Ovary (tissue), 9 donors: Measurements from ENCODE around the gene ACO2. TPM values are rescaled to one million over a fixed set of nuclear protein-coding genes. Genes with fewer than 3 reads are reported as not detected.

ENCODE experiments used
- DNase-seq, 5 donors: peaks; one replicate each; pipeline ENCODE4 v3.0.0-alpha.2; 2019 to 2020
- H3K27ac ChIP-seq, 2 donors: fragments of 200-600 bp; one replicate each; pipeline versions ENCODE4 v1.5.1 to v1.8.0; 2019 to 2022
- H3K27me3 ChIP-seq: fragments of 200-600 bp; one replicate; pipeline ENCODE4 v1.8.0; 2022
- H3K36me3 ChIP-seq: fragments of 200-600 bp; sonication (generic); one replicate; pipeline ENCODE4 v1.5.1; 2019
- H3K4me1 ChIP-seq: one replicate; pipeline ENCODE4 v1.8.1; 2013; ENCODE audit warnings: mild to moderate bottlenecking, moderate library complexity; ENCODE audit not compliant: insufficient read depth
- H3K4me3 ChIP-seq: fragments of 200-600 bp; sonication (generic); one replicate; pipeline ENCODE4 v1.5.1; 2017
- H3K9me3 ChIP-seq, 2 donors: fragments of 200-600 bp in 1 of 2; sonication (generic) in 1 of 2; one replicate each; pipeline versions ENCODE4 v1.5.1 to v1.8.1; 2013 to 2019; ENCODE audit warnings: mild to moderate bottlenecking in 1 of 2, moderate library complexity in 1 of 2
- CTCF ChIP-seq, 3 donors: fragments of 450-650 bp in 2 of 3; fragments of 200-600 bp in 1 of 3; IDR thresholded peaks; one replicate each; pipeline versions ENCODE4 v1.5.1 to v1.8.0; 2016 to 2022; ENCODE audit warnings: antibody characterized with exemption in 3 of 3, mild to moderate bottlenecking in 1 of 3
- EP300 ChIP-seq: sonication (generic); formaldehyde crosslinking; IDR thresholded peaks from one replicate; pipeline ENCODE4 v1.6.1; 2017; ENCODE audit warnings: antibody characterized with exemption
- POLR2A ChIP-seq: fragments of 450-650 bp; IDR thresholded peaks from one replicate; pipeline ENCODE4 v1.6.1; 2017; ENCODE audit warnings: antibody characterized with exemption, mild to moderate bottlenecking, moderate library complexity
- WGBS, 3 donors: extraction: QIAGEN DNeasy Blood & Tissue Kit in 1 of 3; methylation state at CpG; one replicate each; pipeline versions ENCODE4 v1.1.5 to v1.1.7; 2013 to 2017; 5-methylcytosine and 5-hydroxymethylcytosine counted together
- intact Hi-C, 4 donors: fragments of 100-400 bp; cut with DNase I; formaldehyde crosslinking; loops; one replicate each; pipeline versions ENCODE4 v1.11.0 to v1.15.1; 2022 to 2023
- polyA plus RNA-seq, 2 donors: library from polyadenylated mRNA; stranded (reverse); fragments of 200-250 nt in 1 of 2; fragments of 350-450 nt in 1 of 2; fragmentation: Illumina TruSeq in 1 of 2; extraction: RNeasy Lipid Tissue Mini Kit (QIAGEN cat#74804) in 1 of 2; gene quantifications; one replicate each; pipeline ENCODE4 v1.2.3, GENCODE V29; 2013 to 2014
- total RNA-seq, 7 donors: library from RNA; depleted of rRNA in 2 of 7; stranded (reverse); fragments of >200 nt in 2 of 7; fragmentation: NEBNext Ultra II Directional in 3 of 7; extraction: Animal tissue kit (Norgen Biotek cat#: 25700) in 3 of 7; gene quantifications; one replicate each; pipeline versions ENCODE4 v1.1.0 to v1.2.4, GENCODE V29; 2016 to 2023
- donor health status: DM: no; HTN: no; CAD: no; lungs with moderate emphysema.
- donor health status: DM: no; HTN: no; CAD: no.
- donor health status: Bipolar disorder and iron deficiency.
- donor health status: DM: yes; HTN: yes; CAD: no.
- donor health status: DM: no; HTN: no; CAD: no.
- donor health status: DM: yes; HTN: yes; CAD: no.

ACO2 gene
- total and polyA plus RNA-seq, 9 donors, result 20.6 to 99.1 (median 50.7) TPM

GRCh38 chr22:41504397-41504796 is 35.5 kb downstream of the ACO2 start:
- intact Hi-C loops, result loop anchor here in 1 of 4 donors (10.0 kb wide), 1 partner anchor 50 kb away; no protein-coding TSS in a partner anchor
- TF ChIP-seq POLR2A, result no peak
- TF ChIP-seq CTCF (IDR thresholded peaks at IDR 0.05), result no peak
- no peak for TF ChIP-seq EP300
- no peak for DNase-seq
- H3K9me3 ChIP-seq, result no peaks in the 10 kb centered on the region
- H3K4me3 ChIP-seq, result no peak overlapping the region
- H3K27ac ChIP-seq, result no peak overlapping the region
- WGBS, 3 donors, result 53 to 64% (median 56%) methylated on average over 7 of the region's 7 CpGs
- H3K36me3 ChIP-seq, result no peaks in the 10 kb centered on the region
- peaks cover 3% of the 10 kb centered on the region for H3K4me1 ChIP-seq
- H3K27me3 ChIP-seq, result no peaks in the 10 kb centered on the region

GRCh38 chr22:41504816-41505215 is 35.9 kb downstream of the ACO2 start:
- no peak for DNase-seq
- no peak for TF ChIP-seq POLR2A
- TF ChIP-seq EP300, result no peak
- TF ChIP-seq CTCF (IDR thresholded peaks at IDR 0.05), result no peak
- H3K27ac ChIP-seq, result no peak overlapping the region
- H3K27me3 ChIP-seq, result no peaks in the 10 kb centered on the region
- H3K4me3 ChIP-seq, result no peak overlapping the region
- peaks cover 3% of the 10 kb centered on the region for H3K4me1 ChIP-seq
- no peaks in the 10 kb centered on the region for H3K9me3 ChIP-seq
- 85 to 91% (median 91%) methylated on average over 4 of the region's 4 CpGs for WGBS, 3 donors
- intact Hi-C loops, result loop anchor here in 1 of 4 donors (10.0 kb wide), 1 partner anchor 50 kb away; no protein-coding TSS in a partner anchor
- no peaks in the 10 kb centered on the region for H3K36me3 ChIP-seq

- Histone ChIP-seq H3K36me3 (no peaks in the 10 kb centered on the region), H3K4me1 (peaks cover 3% of the 10 kb centered on the region), H3K27me3 (no peaks in the 10 kb centered on the region), H3K27ac (no peak overlapping the region), H3K9me3 (no peaks in the 10 kb centered on the region), H3K4me3 (no peak overlapping the region)
- TF ChIP-seq CTCF (IDR thresholded peaks at IDR 0.05) (no peak), EP300 (no peak), POLR2A (no peak)
- intact Hi-C loops, result loop anchor here in 1 of 4 donors (10.0 kb wide), 1 partner anchor 51 kb away; no protein-coding TSS in a partner anchor
- no peak for DNase-seq
- 88 to 91% (median 89%) methylated on average over 10 of the region's 10 CpGs for WGBS, 3 donors
These were observed 36.7 kb downstream of the ACO2 start for GRCh38 chr22:41505511-41506220.

GRCh38 chr22:41507330-41508063 is 38.6 kb downstream of the ACO2 start:
- Histone ChIP-seq H3K36me3 (no peaks in the 10 kb centered on the region), H3K27ac (no peak overlapping the region), H3K27me3 (no peaks in the 10 kb centered on the region), H3K4me3 (no peak overlapping the region), H3K9me3 (no peaks in the 10 kb centered on the region), H3K4me1 (peaks cover 5% of the 10 kb centered on the region)
- intact Hi-C loops, result loop anchor here in 1 of 4 donors (10.0 kb wide), 1 partner anchor 53 kb away; no protein-coding TSS in a partner anchor
- TF ChIP-seq POLR2A (no peak), EP300 (no peak), CTCF (IDR thresholded peaks at IDR 0.05) (no peak)
- no peak for DNase-seq
- 87 to 88% (median 88%) methylated on average over 23 of the region's 23 CpGs for WGBS, 3 donors
